A549 (cell line): ENCODE results near the gene DBH. TPM values are rescaled to one million over a fixed set of nuclear protein-coding genes. Genes with fewer than 3 reads are reported as not detected.

Experiments used
- ATAC-seq, 2 experiments: fragments of 200-7000 bp in 1 of 2; fragments of >200 bp in 1 of 2; cut with Nextera tagmentation in 1 of 2; cut with Tn5 transposase in 1 of 2; 3 replicates each; pipeline versions ENCODE4 v1.8.0 to v1.9.1; 2018 to 2020; ENCODE audit warnings: mild to moderate bottlenecking in 1 of 2, moderate library complexity in 1 of 2
- CTCF ChIA-PET: fragments of 300-600 bp; sonication (Branson Sonifier 250); formaldehyde crosslinking; extraction: SDS; loops from one replicate; lab custom pipeline; 2021; ENCODE audit warnings: antibody characterized with exemption, inconsistent platforms; lab: Yijun Ruan, JAX
- POLR2A ChIA-PET: fragments of 350-600 bp; formaldehyde crosslinking; extraction: SDS; loops from one replicate; lab custom pipeline; 2021; ENCODE audit warnings: antibody characterized with exemption, inconsistent platforms; lab: Yijun Ruan, JAX
- DNase-seq, 2 experiments: peaks; one replicate each; pipeline versions ENCODE4 v3.0.0 to v3.0.0-alpha.2; 2011 to 2016; ENCODE audit warnings: low read depth in 1 of 2, low spot score in 1 of 2
- FAIRE-seq: peaks from 2 replicates; lab custom pipeline; 2011; peaks lifted over from hg19 to GRCh38; lab: Jason Lieb, UNC
- H3K27ac ChIP-seq, 2 experiments: fragments of >200 bp; sonication (Bioruptor Twin); formaldehyde crosslinking; 3 replicates each; pipeline ENCODE4 v1.5.1; 2016 to 2017
- H3K4me1 ChIP-seq: fragments of >200 bp; sonication (Bioruptor Twin); formaldehyde crosslinking; 3 replicates; pipeline ENCODE4 v1.6.1; 2016
- H3K4me2 ChIP-seq: fragments of >200 bp; sonication (Bioruptor Twin); formaldehyde crosslinking; 3 replicates; pipeline ENCODE4 v1.6.1; 2016
- H3K4me3 ChIP-seq: fragments of >200 bp; sonication (Bioruptor Twin); formaldehyde crosslinking; 3 replicates; pipeline ENCODE4 v1.5.1; 2016
- H3K9me3 ChIP-seq: fragments of >200 bp; sonication (Bioruptor Twin); formaldehyde crosslinking; 3 replicates; pipeline ENCODE4 v1.6.1; 2016
- CBX2 ChIP-seq: fragments of 200-600 bp; sonication (generic); IDR thresholded peaks from 2 replicates; pipeline ENCODE4 v1.6.1; 2016; ENCODE audit warnings: low read depth, mild to moderate bottlenecking, borderline replicate concordance
- CBX8 ChIP-seq: fragments of 200-600 bp; sonication (generic); IDR thresholded peaks from 2 replicates; pipeline ENCODE4 v1.6.1; 2016
- CEBPB ChIP-seq, 2 experiments: fragments of >200 bp in 1 of 2; sonication (Bioruptor Twin) in 1 of 2; formaldehyde crosslinking in 1 of 2; IDR thresholded peaks; 2 replicates each; pipeline ENCODE4 v1.6.1; 2012 to 2016
- CTCF ChIP-seq: fragments of >200 bp; sonication (Bioruptor Twin); formaldehyde crosslinking; IDR thresholded peaks from 3 replicates; pipeline ENCODE4 v1.5.1; 2016
- E2F6 ChIP-seq: IDR thresholded peaks from 2 replicates; pipeline ENCODE4 v1.6.1; 2012; ENCODE audit warnings: low read depth, borderline replicate concordance
- ELK1 ChIP-seq: fragments of 150-350 bp; IDR thresholded peaks from 2 replicates; pipeline ENCODE4 v1.6.1; 2014; ENCODE audit warnings: low read depth, mild to moderate bottlenecking, low read length
- ESRRA ChIP-seq: fragments of 150-350 bp; IDR thresholded peaks from 2 replicates; pipeline ENCODE4 v1.6.1; 2014; ENCODE audit warnings: mild to moderate bottlenecking, low read length, borderline replicate concordance
- HEYL ChIP-seq: fragments of 250-450 bp; sonication (Bioruptor Pico); IDR thresholded peaks from 2 replicates; pipeline ENCODE4 v1.8.0; 2021; ENCODE audit warnings: mild to moderate bottlenecking, moderate library complexity
- HOXB5 ChIP-seq: fragments of 250-450 bp; sonication (Bioruptor Pico); IDR thresholded peaks from 2 replicates; pipeline ENCODE4 v1.5.0; 2020; ENCODE audit warnings: mild to moderate bottlenecking, moderate library complexity
- MAX ChIP-seq: IDR thresholded peaks from 2 replicates; pipeline ENCODE4 v1.6.1; 2012
- MAZ ChIP-seq: fragments of 150-350 bp; IDR thresholded peaks from 2 replicates; pipeline ENCODE4 v1.6.1; 2014; ENCODE audit warnings: antibody characterized with exemption, low read depth, low read length, borderline replicate concordance
- NR3C1 ChIP-seq: fragments of >200 bp; sonication (Bioruptor Twin); formaldehyde crosslinking; IDR thresholded peaks from 3 replicates; pipeline ENCODE4 v1.6.1; 2017
- PHF8 ChIP-seq: fragments of 200-600 bp; sonication (generic); IDR thresholded peaks from 2 replicates; pipeline ENCODE4 v1.6.1; 2016; ENCODE audit warnings: low read depth, mild to moderate bottlenecking, antibody characterized with exemption, moderate library complexity, borderline replicate concordance
- POLR2AphosphoS2 ChIP-seq: conservative IDR thresholded peaks from 2 replicates; pipeline ENCODE4 v1.6.1; 2012; ENCODE audit warnings: low read length, improper control_type of control experiment, inconsistent platforms
- RAD21 ChIP-seq, 2 experiments: fragments of >200 bp in 1 of 2; sonication (Bioruptor Twin) in 1 of 2; formaldehyde crosslinking in 1 of 2; IDR thresholded peaks in 1 of 2; conservative IDR thresholded peaks in 1 of 2; 2 replicates in 1 of 2; 3 replicates in 1 of 2; pipeline ENCODE4 v1.6.1; 2012 to 2018; ENCODE audit warnings: inconsistent platforms in 1 of 2
- RFX5 ChIP-seq: fragments of 450-650 bp; IDR thresholded peaks from 2 replicates; pipeline ENCODE4 v1.7.1; 2014; ENCODE audit warnings: antibody characterized with exemption, mild to moderate bottlenecking, moderate library complexity
- RNF2 ChIP-seq: fragments of 200-600 bp; sonication (generic); IDR thresholded peaks from 2 replicates; pipeline ENCODE4 v1.6.1; 2016; ENCODE audit warnings: low read depth, mild to moderate bottlenecking, antibody characterized with exemption, moderate library complexity, borderline replicate concordance
- SREBF2 ChIP-seq: fragments of 450-650 bp; IDR thresholded peaks from 2 replicates; pipeline ENCODE4 v1.6.1; 2014; ENCODE audit warnings: mild to moderate bottlenecking, moderate library complexity
- ZSCAN20 ChIP-seq: fragments of 250-450 bp; sonication (Bioruptor Pico); IDR thresholded peaks from 2 replicates; pipeline ENCODE4 v1.8.0; 2022; ENCODE audit warnings: mild to moderate bottlenecking, moderate library complexity
- WGBS: methylation state at CpG from one replicate; pipeline ENCODE4 v1.1.6; 2017; ENCODE audit errors: missing lambda C conversion rate; 5-methylcytosine and 5-hydroxymethylcytosine counted together
- polyA plus RNA-seq, 4 experiments: library from polyadenylated mRNA; depleted of rRNA in 3 of 4; stranded (reverse); fragments of >200 nt; fragmentation: RNase III in 1 of 4; extraction: RNeasy Plus Mini Kit Qiagen cat#74134 plus additional on column Dnase treatment in 1 of 4; gene quantifications; 2 replicates in 3 of 4; 3 replicates in 1 of 4; pipeline ENCODE4 v1.2.3, GENCODE V29; 2011 to 2017

Gene DBH
- polyA plus RNA-seq, 2 of the 4 experiments (the other 2 are of a cell fraction): not detected

- no peak for DNase-seq
- CTCF ChIA-PET: interaction anchor here (0.9 kb wide), 1 partner anchor 58 kb away, joined by 4 read pairs; no protein-coding TSS in a partner anchor
- no peak overlapping the region for H3K27ac ChIP-seq
- TF ChIP-seq MAX: no peak
- TF ChIP-seq RAD21 (conservative IDR thresholded peaks at IDR 0.05 in 1 of 2, IDR thresholded peaks at IDR 0.05 in 1 of 2): no peak
- no peak for TF ChIP-seq PHF8
- TF ChIP-seq E2F6: no peak
- TF ChIP-seq CBX2: no peak
- TF ChIP-seq HEYL: no peak
- TF ChIP-seq CBX8: no peak
- no peak for TF ChIP-seq SREBF2
- no peak for TF ChIP-seq CTCF
- TF ChIP-seq RNF2: no peak
- TF ChIP-seq NR3C1: no peak
- TF ChIP-seq HOXB5 (CRISPR knock-in tag): no peak
- no peak for TF ChIP-seq ZSCAN20 (CRISPR knock-in tag)
- TF ChIP-seq ELK1: no peak
- TF ChIP-seq CEBPB (IDR thresholded peaks at IDR 0.05): no peak
- TF ChIP-seq RFX5: no peak
- no peak for TF ChIP-seq ESRRA
- no peak for ATAC-seq
- H3K4me3 ChIP-seq: no peak overlapping the region
- WGBS: 65% methylated on average over 19 of the region's 26 CpGs
- FAIRE-seq: no peak
- no peaks in the 10 kb centered on the region for H3K4me1 ChIP-seq
- no peaks in the 10 kb centered on the region for H3K9me3 ChIP-seq
- H3K4me2 ChIP-seq: no peak overlapping the region
- POLR2A ChIA-PET: no interaction called here
These were observed 48.2 kb downstream of the DBH start for GRCh38 chr9:133684121-133684935.

- TF ChIP-seq RFX5 (no peak), POLR2AphosphoS2 (no peak), MAZ (no peak)
- TF ChIP-seq, all 56 proteins: peak for 0
- Histone ChIP-seq H3K9me3 (no peaks in the 10 kb centered on the region), H3K4me1 (no peaks in the 10 kb centered on the region), H3K4me2 (no peak overlapping the region), H3K27ac (no peak overlapping the region), H3K4me3 (no peak overlapping the region)
- ATAC-seq (no peak), DNase-seq (no peak), FAIRE-seq (no peak)
- 27% methylated on average over 5 of the region's 17 CpGs for WGBS
- CTCF ChIA-PET: interaction anchor here (0.9 kb wide), 1 partner anchor 58 kb away, joined by 4 read pairs; no protein-coding TSS in a partner anchor
- POLR2A ChIA-PET: no interaction called here
These were observed 48.8 kb downstream of the DBH start for GRCh38 chr9:133684936-133685361.
